ENCODE results near the gene MIER3. TPM values are rescaled to one million over a fixed set of nuclear protein-coding genes. Genes with fewer than 3 reads are reported as not detected.

Gene MIER3
- polyA plus RNA-seq, 1 donor from 2014 or later, result 51.8 TPM

- no peaks in the 10 kb centered on the region for H3K9me2 ChIP-seq (ENCODE audit: insufficient read depth, low read length)
- H3K4me2 ChIP-seq (ENCODE audit: low read length), result no peak overlapping the region
These were observed 43.0 kb downstream of the MIER3 start for GRCh38 chr5:56908942-56909293.

GRCh38 chr5:56900858-56901578, 50.9 kb downstream of the MIER3 start:
- no peaks in the 10 kb centered on the region for H3K9me3 ChIP-seq (ENCODE audit: low read length)
- H2AFZ ChIP-seq (ENCODE audit: low read depth, low read length), result no peak overlapping the region
- H3K79me2 ChIP-seq (replicated peaks; ENCODE audit: insufficient read depth, low read length), result no peaks in the 10 kb centered on the region
- no peak overlapping the region for H3K4me3 ChIP-seq (ENCODE audit: low read length)
- no peak overlapping the region for H3K9ac ChIP-seq (ENCODE audit: low read length)
- H3K27me3 ChIP-seq (ENCODE audit: insufficient read depth, low read depth, low read length), result no peaks in the 10 kb centered on the region
- H3K36me3 ChIP-seq (ENCODE audit: insufficient read depth, low read length), result no peaks in the 10 kb centered on the region
- H4K20me1 ChIP-seq (ENCODE audit: insufficient read depth), result no peaks in the 10 kb centered on the region
- no peaks in the 10 kb centered on the region for H3K9me2 ChIP-seq (ENCODE audit: insufficient read depth, low read length)
- no peak overlapping the region for H3K4me2 ChIP-seq (ENCODE audit: low read length)
- no peaks in the 10 kb centered on the region for H3F3A ChIP-seq (ENCODE audit: insufficient read depth, low read length, poor library complexity, severe bottlenecking)
- no peak overlapping the region for H3K27ac ChIP-seq (ENCODE audit: low read length)
- TF ChIP-seq EZH2 (IDR thresholded peaks at IDR 0.05; ENCODE audit: borderline replicate concordance, insufficient read depth, low read length, poor library complexity, severe bottlenecking) (no peak), REST (IDR thresholded peaks at IDR 0.05; ENCODE audit: borderline replicate concordance) (no peak), MXI1 (conservative IDR thresholded peaks at IDR 0.05; ENCODE audit: poor library complexity, severe bottlenecking) (no peak), SMC3 (conservative IDR thresholded peaks at IDR 0.05; ENCODE audit: poor library complexity) (peak; percentile 59), TAF1 (IDR thresholded peaks at IDR 0.05; ENCODE audit: low read depth) (no peak), EP300 (conservative IDR thresholded peaks at IDR 0.05; ENCODE audit: poor library complexity, severe bottlenecking) (no peak), RAD21 (conservative IDR thresholded peaks at IDR 0.05) (peak; percentile 55), POLR2AphosphoS5 (IDR thresholded peaks at IDR 0.05) (no peak)

More at GRCh38 chr5:56908942-56909293, 43.0 kb downstream of the MIER3 start:
- Histone ChIP-seq H3K4me3 (ENCODE audit: low read length) (peak overlapping the region; percentile 78), H3K27ac (ENCODE audit: low read length) (peak overlapping the region; percentile 15), H3K9ac (ENCODE audit: low read length) (peak overlapping the region; percentile 55), H3K79me2 (replicated peaks; ENCODE audit: insufficient read depth, low read length) (no peaks in the 10 kb centered on the region), H3K36me3 (ENCODE audit: insufficient read depth, low read length) (no peaks in the 10 kb centered on the region), H3K27me3 (ENCODE audit: insufficient read depth, low read depth, low read length) (no peaks in the 10 kb centered on the region), H3K9me3 (ENCODE audit: low read length) (no peaks in the 10 kb centered on the region), H4K20me1 (ENCODE audit: insufficient read depth) (no peaks in the 10 kb centered on the region), H2AFZ (ENCODE audit: low read depth, low read length) (peak overlapping the region; percentile 28), H3F3A (ENCODE audit: insufficient read depth, low read length, poor library complexity, severe bottlenecking) (no peaks in the 10 kb centered on the region)
- TF ChIP-seq EP300 (conservative IDR thresholded peaks at IDR 0.05; ENCODE audit: poor library complexity, severe bottlenecking) (no peak), CTCF (IDR thresholded peaks at IDR 0.05; ENCODE audit: poor library complexity, severe bottlenecking) (no peak), TAF1 (IDR thresholded peaks at IDR 0.05; ENCODE audit: low read depth) (no peak), REST (IDR thresholded peaks at IDR 0.05; ENCODE audit: borderline replicate concordance) (no peak), POLR2AphosphoS5 (IDR thresholded peaks at IDR 0.05) (no peak), EZH2 (IDR thresholded peaks at IDR 0.05; ENCODE audit: borderline replicate concordance, insufficient read depth, low read length, poor library complexity, severe bottlenecking) (no peak), MXI1 (conservative IDR thresholded peaks at IDR 0.05; ENCODE audit: poor library complexity, severe bottlenecking) (no peak), RAD21 (conservative IDR thresholded peaks at IDR 0.05) (no peak), SMC3 (conservative IDR thresholded peaks at IDR 0.05; ENCODE audit: poor library complexity) (no peak)
